ENCODE data around the gene RNF31.
"Not testable (repeated sequence)": the region's sequence is repeated elsewhere in the genome, so short reads cannot be mapped to it uniquely, and the experiment has no call there.

RNF31 gene

DNA sequence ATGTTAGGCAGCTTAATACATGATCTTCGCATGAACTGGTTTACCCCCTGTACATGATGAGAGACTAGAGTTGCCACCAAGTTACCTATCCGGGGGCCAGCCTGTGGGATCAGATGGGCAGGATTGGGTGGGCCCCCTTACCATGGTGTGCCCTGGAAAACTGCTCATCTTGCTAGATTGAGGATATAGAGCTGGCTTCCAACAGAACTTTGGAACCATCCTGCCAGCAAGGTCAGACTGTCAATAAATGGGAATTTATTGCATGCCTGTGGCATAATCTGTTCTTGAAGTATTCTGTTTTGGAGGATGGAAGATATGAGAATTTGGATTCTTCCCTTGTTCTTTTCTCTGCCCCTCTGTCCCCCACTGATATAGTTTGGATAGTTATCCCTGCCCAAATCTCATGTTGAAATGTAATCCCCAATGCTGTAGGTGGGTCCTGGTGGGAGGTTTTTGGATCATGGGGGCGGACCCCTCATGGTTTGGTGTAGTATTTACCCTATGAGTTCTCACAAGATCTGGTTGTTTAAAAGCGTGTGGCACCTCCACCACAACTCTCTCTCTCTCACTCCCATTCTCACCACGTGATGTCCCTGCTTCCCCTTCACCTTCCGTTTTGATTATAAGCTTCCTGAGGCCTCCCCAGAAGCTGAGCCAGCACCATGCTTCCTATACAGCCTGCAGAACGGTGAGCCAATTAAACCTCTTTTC is 51.7 kb downstream of the RNF31 start:
- TF ChIP-seq, protein P1, sequence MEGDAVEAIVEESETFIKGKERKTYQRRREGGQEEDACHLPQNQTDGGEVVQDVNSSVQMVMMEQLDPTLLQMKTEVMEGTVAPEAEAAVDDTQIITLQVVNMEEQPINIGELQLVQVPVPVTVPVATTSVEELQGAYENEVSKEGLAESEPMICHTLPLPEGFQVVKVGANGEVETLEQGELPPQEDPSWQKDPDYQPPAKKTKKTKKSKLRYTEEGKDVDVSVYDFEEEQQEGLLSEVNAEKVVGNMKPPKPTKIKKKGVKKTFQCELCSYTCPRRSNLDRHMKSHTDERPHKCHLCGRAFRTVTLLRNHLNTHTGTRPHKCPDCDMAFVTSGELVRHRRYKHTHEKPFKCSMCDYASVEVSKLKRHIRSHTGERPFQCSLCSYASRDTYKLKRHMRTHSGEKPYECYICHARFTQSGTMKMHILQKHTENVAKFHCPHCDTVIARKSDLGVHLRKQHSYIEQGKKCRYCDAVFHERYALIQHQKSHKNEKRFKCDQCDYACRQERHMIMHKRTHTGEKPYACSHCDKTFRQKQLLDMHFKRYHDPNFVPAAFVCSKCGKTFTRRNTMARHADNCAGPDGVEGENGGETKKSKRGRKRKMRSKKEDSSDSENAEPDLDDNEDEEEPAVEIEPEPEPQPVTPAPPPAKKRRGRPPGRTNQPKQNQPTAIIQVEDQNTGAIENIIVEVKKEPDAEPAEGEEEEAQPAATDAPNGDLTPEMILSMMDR (IDR thresholded peaks at IDR 0.05; ENCODE audit: insufficient read depth, missing control alignments) = no peak
- FAIRE-seq = no peak
- no peak for DNase-seq (ENCODE audit: insufficient read length, low spot score)

DNA sequence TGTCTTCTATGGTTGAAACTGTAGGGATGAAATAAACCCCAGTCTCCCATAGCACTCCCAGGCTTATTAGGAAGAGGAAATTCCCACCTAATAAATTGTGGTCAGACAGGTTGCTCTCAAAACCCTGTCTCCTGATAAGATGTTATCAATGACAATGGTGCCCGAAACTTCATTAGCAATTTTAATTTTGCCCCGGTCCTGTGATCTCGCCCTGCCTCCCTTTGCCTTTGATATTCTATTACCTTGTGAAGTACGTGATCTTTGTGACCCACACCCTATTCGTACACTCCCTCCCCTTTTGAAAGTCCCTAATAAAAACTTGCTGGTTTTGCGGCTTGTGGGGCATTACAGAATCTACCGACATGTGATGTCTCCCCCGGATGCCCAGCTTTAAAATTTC is 55.2 kb downstream of the RNF31 start:
- not testable (repeated sequence) for DNase-seq (ENCODE audit: insufficient read length, low spot score); FAIRE-seq

DNA sequence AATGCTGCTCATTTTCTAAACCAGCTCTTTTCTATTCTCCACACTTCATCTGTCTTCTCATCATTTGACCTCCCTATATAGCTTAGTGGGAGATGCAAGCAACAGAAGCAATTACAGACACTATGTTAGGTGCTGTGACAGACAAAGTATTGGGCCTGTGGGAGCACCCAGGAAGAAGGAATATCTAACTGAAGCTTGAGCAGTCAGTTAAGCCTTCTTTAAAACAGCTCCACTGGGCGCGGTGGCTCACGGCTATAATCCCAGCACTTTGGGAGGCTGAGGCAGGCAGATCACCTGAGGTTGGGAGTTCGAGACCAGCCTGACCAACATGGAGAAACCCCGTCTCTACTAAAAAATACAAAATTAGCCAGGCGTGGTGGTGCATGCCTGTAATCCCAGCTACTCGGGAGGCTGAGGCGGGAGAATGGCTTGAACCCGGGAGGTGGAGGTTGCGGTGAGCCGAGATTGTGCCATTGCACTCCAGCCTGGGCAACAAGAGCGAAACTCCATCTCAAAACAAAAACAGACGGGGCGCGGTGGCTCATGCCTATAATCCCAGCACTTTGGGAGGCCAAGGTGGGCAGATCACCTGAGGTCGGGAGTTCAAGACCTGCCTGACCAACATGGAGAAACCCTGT is 56.1 kb downstream of the RNF31 start:
- not testable (repeated sequence) for FAIRE-seq; DNase-seq (ENCODE audit: insufficient read length, low spot score)

DNA sequence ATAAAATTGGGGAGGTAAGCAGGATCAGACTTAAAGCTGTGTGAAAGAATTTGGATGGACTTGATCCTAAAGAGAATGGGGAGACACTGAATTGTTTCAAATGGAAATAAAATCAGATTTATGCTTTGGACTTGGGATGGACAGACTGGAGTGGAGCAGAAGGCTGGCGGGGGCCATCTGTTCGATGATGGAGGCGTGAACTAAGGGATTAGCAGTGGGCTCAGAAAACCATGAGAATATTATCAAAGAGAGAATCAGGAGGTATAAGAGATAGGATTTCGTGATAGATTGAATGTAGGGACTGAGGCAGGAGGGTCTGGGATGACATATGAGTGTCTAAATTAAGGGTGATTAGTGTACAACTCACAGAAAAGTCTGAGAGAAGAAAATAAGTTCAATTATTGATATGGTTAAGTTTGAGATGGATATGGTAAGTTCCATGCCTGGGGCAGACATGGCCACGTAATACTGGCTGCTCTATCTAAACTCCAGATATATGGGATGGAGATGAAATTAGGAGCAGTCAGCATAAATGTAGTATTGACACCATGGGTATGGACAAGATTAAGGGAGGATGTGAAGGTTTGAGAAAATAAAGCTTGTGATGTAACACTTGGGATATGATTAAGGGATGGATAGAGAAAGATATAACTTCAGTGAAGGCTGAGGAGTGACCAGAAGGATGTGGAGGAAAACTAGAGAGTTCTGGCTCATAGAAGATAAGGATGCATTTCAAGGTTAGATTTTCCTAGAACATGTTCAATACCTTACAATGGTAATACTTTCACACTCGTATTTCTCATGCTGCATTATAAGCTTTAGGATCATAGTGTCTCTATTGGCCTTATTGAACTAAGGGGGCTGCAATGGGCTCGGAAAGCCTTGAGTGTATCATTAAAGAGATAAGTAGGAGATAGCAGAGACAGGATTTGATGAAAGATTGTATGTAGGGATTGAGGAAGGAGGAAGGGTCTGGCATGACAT is 57.2 kb downstream of the RNF31 start:
- no peak for FAIRE-seq
- TF ChIP-seq, protein P1 (IDR thresholded peaks at IDR 0.05; ENCODE audit: insufficient read depth, missing control alignments) = no peak

DNA sequence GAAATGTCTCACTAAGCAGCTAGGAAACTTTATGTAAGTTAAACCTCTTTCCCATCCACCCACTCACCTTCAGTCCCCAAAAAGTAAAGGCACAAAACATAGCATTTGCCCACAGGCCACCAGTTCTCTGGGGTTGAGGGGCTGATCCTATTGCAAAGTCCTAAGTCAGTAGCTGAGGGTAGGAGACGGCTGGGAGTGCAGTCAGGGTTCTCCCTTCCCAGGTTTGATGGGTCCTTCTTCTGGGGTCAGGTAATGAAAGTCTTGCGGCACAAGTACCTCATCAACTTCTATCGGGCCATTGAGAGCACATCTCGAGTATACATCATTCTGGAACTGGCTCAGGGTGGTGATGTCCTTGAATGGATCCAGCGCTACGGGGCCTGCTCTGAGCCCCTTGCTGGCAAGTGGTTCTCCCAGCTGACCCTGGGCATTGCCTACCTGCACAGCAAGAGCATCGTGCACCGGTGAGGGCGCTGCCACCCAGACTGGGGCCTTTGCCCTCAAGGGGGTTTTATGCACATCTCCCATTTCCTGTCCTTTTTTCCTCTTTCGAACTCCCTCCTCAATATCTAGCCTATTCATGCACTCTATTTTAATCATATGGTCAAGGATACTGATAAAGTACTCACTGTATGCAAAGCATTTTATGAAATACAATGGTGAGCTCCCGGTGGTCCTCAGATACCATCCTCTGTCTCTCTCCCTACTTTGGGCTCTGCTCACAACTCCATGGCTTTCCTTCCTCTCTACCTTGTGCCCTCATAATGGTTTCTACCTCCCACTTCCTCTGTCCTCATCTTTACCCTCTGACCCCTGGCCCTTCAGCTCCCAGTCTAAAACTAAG is 59.2 kb downstream of the RNF31 start:
- FAIRE-seq = no peak
- DNase-seq (ENCODE audit: insufficient read length, low spot score) = no peak
- TF ChIP-seq, protein P1 (IDR thresholded peaks at IDR 0.05; ENCODE audit: insufficient read depth, missing control alignments) = no peak

More for the DNA sequence above, 57.2 kb downstream of the RNF31 start:
- DNase-seq (ENCODE audit: insufficient read length, low spot score) = no peak

DNA sequence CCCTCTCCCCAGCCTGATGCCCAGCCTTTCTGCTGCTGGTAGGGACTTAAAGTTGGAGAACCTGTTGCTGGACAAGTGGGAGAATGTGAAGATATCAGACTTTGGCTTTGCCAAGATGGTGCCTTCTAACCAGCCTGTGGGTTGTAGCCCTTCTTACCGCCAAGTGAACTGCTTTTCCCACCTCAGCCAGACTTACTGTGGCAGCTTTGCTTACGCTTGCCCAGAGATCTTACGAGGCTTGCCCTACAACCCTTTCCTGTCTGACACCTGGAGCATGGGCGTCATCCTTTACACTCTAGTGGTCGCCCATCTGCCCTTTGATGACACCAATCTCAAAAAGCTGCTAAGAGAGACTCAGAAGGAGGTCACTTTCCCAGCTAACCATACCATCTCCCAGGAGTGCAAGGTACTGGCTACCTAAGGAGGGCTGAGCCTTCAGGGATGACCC is 59.8 kb downstream of the RNF31 start:
- TF ChIP-seq, protein P1 (IDR thresholded peaks at IDR 0.05; ENCODE audit: insufficient read depth, missing control alignments) = no peak
- no peak for FAIRE-seq

DNA sequence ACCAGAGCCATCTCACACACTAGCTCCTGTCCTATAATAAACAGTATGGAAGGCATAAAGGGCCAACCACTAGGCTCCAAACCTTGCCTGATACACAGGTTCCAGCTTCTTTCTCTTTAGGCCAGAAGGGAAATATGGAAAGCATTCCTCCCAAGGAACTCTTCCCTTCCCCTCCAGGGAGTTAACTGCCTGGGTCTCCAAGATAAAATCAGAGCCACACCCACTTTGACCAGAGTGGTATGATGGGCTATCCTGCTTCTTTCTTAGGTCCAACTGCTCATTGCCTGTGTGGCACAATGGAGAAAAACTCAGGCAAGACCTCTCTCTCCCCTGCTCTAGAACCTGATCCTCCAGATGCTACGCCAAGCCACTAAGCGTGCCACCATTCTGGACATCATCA is 60.3 kb downstream of the RNF31 start:
- TF ChIP-seq, protein P1 (IDR thresholded peaks at IDR 0.05; ENCODE audit: insufficient read depth, missing control alignments) = no peak
- no peak for FAIRE-seq
- no peak for DNase-seq (ENCODE audit: insufficient read length, low spot score)

More for the DNA sequence above, 59.8 kb downstream of the RNF31 start:
- DNase-seq (ENCODE audit: insufficient read length, low spot score) = no peak
